ENCODE results near the gene M1AP.

M1AP gene

DNA sequence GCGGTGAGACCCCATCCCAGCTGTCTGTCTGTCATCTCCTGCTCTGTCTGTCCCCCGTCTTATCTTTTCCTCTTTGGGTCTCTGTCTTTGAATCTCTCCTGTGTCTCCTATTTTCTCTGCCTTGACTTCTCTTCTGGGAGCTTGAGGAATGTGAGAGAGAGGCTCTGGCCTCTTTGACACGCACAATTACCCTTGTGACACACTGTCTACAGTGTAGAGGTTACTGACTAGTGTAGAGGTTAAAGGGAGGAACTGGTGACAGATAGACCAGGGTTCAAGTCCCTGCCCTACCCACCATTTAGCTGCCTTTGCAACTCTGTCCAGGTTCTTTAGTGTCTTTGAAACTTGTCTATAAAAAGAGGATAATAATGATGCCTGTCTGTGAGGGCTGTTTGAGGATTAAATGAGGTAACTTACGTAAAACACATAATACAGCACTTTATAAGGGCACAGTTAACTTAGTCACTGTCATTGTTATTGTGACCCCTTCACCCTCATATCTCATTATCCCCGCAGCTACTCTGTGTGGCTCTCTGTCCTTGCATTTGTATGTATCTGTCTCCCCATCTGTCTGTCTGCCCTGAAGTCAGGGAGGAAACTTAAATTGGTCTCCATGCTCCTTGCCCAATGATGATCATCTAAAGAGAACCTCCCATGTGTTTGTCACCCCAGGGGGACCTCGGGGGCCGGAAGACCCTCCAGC lies 25.8 kb upstream of the M1AP start:
- no peak overlapping the region for H3K27ac ChIP-seq
- TF ChIP-seq, protein P1, sequence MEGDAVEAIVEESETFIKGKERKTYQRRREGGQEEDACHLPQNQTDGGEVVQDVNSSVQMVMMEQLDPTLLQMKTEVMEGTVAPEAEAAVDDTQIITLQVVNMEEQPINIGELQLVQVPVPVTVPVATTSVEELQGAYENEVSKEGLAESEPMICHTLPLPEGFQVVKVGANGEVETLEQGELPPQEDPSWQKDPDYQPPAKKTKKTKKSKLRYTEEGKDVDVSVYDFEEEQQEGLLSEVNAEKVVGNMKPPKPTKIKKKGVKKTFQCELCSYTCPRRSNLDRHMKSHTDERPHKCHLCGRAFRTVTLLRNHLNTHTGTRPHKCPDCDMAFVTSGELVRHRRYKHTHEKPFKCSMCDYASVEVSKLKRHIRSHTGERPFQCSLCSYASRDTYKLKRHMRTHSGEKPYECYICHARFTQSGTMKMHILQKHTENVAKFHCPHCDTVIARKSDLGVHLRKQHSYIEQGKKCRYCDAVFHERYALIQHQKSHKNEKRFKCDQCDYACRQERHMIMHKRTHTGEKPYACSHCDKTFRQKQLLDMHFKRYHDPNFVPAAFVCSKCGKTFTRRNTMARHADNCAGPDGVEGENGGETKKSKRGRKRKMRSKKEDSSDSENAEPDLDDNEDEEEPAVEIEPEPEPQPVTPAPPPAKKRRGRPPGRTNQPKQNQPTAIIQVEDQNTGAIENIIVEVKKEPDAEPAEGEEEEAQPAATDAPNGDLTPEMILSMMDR (conservative IDR thresholded peaks at IDR 0.05) = no peak

DNA sequence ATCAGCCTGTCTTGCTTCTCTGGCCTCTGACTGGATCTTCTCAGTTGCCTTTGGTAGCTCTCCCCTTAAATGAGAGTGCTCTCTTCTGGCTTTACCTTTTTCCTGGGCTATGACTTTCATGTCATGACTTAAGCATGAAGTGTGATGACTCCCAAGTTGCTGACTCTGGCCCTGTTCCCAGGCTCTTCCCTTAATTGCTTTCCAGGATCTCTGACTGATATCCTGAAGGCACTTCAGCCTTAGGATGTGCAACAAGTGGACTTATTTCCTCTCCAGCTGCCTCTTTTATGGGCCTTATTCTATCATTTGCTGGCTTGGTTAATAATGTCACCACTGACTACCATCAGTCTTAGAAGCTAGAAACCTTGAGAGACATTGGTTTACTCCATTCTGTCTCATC lies 23.3 kb upstream of the M1AP start:
- TF ChIP-seq, protein P1 (conservative IDR thresholded peaks at IDR 0.05) = no peak
- H3K27ac ChIP-seq = no peak overlapping the region

DNA sequence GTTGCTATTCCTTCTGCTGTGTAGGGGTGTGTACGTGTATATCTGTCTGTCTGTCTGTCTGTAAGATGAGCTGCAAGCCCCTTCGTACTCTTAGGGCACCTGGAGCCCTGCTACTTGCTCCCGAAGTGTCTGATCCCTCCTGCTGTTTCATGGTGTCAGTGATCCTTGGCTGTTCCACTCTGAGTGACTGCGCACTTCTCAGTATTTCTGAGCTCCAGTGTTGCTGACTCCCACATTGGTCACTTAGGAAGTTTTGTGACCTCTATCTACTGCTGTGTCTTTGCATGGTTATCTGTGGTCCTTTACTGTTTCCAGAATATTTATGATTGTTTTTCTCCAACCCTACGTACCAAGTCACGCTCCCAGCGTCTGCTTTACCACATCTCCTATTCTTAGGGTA lies 22.1 kb upstream of the M1AP start:
- H3K27ac ChIP-seq = no peak overlapping the region
- TF ChIP-seq, protein P1 (conservative IDR thresholded peaks at IDR 0.05) = no peak

DNA sequence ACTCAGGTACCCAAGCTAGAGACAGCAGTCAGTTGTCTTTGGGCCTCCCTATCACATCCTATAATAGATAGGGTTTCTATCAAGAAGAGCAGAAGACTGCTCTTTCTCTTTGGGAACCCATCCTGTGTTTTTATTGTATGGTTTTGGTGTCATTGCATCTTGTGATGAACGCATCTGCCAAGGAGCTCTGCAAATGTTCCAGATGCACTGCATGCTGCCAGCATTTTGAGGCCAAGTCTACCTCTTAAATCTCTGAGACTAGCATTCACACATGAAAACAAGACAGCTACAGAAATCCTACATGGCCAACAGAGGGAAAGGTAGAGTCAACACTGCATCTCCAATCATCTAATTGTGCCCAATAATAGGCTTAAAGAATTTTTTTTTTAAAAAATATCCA lies 20.0 kb upstream of the M1AP start:
- TF ChIP-seq, protein P1 (conservative IDR thresholded peaks at IDR 0.05) = no peak
- no peak overlapping the region for H3K27ac ChIP-seq

DNA sequence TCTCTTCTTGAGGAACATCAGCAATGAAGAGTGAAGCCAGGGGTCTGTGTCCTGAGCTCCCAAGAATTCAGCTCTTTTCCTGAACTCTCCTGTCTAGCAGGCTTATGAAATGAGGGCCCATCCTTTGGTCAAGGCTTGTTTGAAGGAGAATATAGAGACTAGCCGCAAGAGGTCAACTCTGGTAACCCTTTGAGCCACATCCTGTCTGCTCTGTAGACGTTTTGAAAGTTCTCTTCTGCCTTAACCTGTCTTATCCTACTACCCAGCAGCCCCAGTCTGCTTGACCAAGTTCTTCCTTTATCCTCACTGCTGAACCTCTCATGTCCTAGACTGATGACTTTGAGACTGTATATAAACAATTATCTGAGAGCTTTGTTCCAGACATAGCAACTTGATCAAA lies 11.3 kb upstream of the M1AP start:
- H3K27ac ChIP-seq = no peak overlapping the region
- TF ChIP-seq, protein P1 (conservative IDR thresholded peaks at IDR 0.05) = no peak

DNA sequence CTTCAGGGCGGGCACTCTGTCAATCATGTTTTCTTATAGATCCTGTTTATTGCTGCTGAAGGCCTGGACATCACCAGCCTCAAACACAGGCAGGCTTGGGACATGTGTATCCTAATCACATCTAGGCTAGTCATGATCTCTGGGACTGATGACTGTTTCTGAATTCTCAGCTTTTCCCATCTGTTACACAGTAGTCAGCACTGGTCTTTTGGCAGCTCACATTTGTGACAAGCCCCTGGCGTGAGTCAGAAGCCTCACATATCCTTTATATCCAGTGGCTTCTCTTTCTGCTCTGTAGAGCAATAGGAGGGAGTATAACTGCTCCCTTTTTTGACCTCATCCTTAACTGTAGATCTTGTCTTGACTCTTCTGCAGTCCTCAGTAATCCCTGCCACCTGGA lies 10.4 kb upstream of the M1AP start:
- no peak overlapping the region for H3K27ac ChIP-seq

DNA sequence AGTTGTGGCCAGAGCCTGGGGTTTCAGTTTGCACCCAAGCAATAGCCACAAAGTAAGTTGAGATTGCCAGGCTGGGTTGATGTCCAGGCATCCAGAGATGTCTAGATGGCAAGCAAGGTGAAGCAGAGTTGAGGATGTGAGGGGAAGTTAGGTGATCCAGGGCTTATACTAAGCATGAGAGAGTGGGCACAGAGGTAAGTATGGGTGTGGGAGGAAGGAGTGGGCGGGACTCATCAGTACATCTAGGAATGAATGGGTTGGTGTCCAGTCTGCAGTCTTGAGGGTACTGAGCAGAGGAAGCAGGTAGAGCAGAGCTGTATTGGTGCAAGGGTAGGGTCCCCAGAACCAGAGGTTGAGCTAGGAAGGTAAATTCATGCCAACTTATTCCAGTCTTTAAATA lies 7.4 kb upstream of the M1AP start:
- H3K27ac ChIP-seq = no peak overlapping the region
- TF ChIP-seq, protein P1 (conservative IDR thresholded peaks at IDR 0.05) = no peak

More for the DNA sequence above, 10.4 kb upstream of the M1AP start:
- TF ChIP-seq, protein P1 (conservative IDR thresholded peaks at IDR 0.05) = no peak
